HAP-1 (cell line): ENCODE results near the gene TTLL11.

Experiments used
- DNase-seq, 2 experiments: peaks; one replicate each; pipeline ENCODE4 v3.0.0-alpha.2; 2016 to 2020; ENCODE audit warnings: low spot score in 2 of 2
- H3K27me3 ChIP-seq: fragments of 250-450 bp; sonication (Bioruptor Pico); 2 replicates; pipeline ENCODE4 v1.5.1; 2020; ENCODE audit warnings: low read depth, mild to moderate bottlenecking, moderate library complexity
- H3K36me3 ChIP-seq: fragments of 250-450 bp; sonication (Bioruptor Pico); replicated peaks from 2 replicates; pipeline ENCODE4 v1.5.1; 2020; ENCODE audit warnings: mild to moderate bottlenecking
- H3K4me1 ChIP-seq: fragments of 250-450 bp; sonication (Bioruptor Pico); 2 replicates; pipeline ENCODE4 v1.5.1; 2020; ENCODE audit warnings: mild to moderate bottlenecking
- H3K4me3 ChIP-seq: fragments of 250-450 bp; sonication (Bioruptor Pico); 2 replicates; pipeline ENCODE4 v1.5.1; 2020; ENCODE audit warnings: mild to moderate bottlenecking, moderate library complexity
- H3K9me3 ChIP-seq: fragments of 250-450 bp; sonication (Bioruptor Pico); 2 replicates; pipeline ENCODE4 v1.5.1; 2020; ENCODE audit warnings: mild to moderate bottlenecking, moderate library complexity
- in situ Hi-C: fragments of 300-500 bp; cut with MboI; formaldehyde crosslinking; loops from 3 replicates; pipeline ENCODE4 v1.14.3; 2020; ENCODE audit warnings: low sequenced_read_pairs, inconsistent platforms, mixed read lengths

TTLL11 gene

DNA sequence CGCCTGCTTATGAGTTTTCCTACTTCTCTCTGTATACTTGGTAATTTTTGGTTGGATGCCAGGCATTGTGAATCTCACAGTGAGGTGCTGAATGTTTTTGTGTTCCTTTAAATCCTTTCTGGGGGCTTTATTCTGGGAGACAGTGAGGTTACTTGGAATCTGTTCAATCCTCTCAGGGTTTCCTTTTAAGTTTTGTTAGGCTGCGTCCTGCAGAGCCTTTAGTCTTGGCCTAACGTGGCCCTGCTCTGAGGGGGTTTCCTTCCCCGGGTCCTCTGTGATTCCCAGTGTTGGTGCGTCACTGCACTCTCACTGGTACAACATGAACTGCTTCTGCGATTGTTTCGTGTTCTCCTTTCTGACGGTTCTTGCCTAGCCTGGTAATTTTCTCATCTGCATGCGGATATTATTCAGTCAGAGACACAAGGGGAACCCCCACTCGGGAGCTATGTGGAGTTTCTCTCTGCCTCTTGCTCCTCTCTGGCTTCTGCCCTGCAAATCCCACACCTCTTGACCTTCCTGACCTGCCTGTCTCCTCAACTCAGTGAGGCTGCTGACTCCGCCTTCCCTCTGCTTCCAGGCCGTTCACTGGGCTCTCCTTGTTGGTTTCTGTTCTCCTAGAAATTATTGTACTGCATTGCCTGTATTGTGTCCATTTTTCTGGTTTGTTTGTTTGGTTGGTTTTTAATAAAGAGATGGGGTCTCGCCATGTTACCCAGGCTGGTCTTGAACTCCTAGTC is 313.6 kb downstream of the TTLL11 start:
- in situ Hi-C loops: no loop called here
- no peak for DNase-seq
- Histone ChIP-seq H3K36me3 (peaks cover 33% of the 10 kb centered on the region), H3K4me3 (no peak overlapping the region), H3K4me1 (no peaks in the 10 kb centered on the region; the same call in 1 of the 2 replicates), H3K27me3 (no peaks in the 10 kb centered on the region), H3K9me3 (no peaks in the 10 kb centered on the region)

DNA sequence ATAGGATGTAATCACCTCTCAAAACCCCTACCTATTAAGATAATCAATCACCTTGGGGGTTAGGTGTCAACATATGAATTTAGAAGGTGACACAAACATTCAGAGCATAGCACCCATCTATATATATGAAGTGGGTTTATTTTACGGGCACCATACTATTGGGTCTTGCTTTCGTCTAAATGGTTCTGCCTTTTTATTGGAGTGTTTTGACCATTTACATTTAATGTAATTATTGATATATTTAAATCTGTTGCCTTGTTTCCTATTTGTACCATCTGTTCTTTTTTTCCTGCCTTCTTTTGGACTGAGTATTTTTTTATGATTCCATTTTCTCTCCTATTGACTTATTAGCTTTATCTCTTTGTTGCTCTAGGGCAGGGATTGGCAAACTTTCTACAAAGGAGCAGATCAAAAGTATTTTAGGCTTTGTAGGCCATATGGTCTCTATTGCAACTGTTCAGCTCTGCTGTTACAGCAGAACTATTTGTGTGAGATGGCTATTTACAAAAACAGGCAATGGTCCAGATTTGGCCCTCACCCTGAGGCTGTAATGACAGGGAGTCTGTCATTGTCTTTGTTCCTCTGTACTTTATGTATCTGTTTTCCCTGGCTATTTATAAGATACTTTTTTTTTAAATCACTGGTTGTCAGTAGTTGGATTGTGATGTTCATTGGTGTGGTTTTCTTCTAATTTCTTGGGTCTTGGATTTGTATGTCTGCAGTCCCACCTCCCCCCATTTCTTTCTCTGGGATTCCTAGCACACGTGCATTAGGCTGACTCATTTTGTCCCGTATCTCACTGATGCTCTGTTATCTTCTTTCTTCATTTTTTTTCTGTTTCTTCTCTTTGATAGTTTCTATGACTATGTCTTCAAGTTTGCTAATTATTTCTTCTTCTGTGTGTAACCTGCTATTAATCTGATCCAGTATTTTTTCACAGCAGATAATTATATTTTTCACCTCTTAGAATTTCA is 314.6 kb downstream of the TTLL11 start:
- H3K27me3 ChIP-seq: no peaks in the 10 kb centered on the region
- no peaks in the 10 kb centered on the region for H3K9me3 ChIP-seq
- in situ Hi-C loops: no loop called here
- no peaks in the 10 kb centered on the region; the same call in 1 of the 2 replicates for H3K4me1 ChIP-seq
- no peak overlapping the region for H3K4me3 ChIP-seq
- no peak for DNase-seq
- peaks cover 33% of the 10 kb centered on the region for H3K36me3 ChIP-seq

DNA sequence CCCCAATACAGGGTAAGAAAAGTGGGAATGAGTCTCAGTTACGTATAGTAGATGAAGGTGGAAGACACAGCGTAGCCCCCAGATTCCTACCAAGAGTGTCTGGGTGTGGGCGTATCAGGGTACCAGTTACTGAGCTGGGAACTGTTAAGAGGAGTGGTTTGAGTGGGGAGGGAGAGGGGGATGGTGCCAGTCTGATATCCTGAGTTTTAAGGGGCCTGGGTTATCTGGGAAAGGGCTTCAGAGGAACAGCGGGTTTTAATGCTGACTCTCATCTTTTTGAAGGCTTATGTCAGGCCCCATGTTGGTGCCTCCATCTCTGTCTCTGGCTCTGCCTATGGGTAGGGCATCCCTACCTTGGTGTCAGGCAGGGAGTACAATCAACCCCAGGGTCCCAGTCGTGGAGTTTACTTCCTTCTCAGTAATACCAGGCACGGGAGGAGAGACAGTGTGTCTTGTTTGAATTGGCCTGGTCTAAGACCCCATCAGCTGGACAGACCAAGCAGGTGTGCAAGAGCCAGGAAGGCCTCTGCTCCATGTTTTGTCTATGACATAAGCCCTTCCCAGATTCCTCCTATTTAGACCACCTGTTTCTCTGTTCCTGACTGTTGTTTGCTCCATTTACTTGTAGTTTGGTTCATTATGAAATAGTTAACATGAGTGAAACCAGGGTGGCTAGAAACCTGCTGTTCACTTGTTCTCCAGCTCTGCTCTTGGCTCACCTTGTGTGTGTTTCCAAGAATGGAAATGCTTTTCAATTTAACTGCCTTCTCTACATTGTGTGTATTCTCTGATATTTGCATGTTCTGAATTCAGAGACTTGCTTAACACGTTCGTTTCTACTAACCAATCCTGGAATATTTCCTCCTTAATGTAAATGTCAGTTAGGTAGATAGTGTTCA is 316.1 kb downstream of the TTLL11 start:
- no peaks in the 10 kb centered on the region for H3K27me3 ChIP-seq
- no peaks in the 10 kb centered on the region for H3K9me3 ChIP-seq
- H3K4me3 ChIP-seq: no peak overlapping the region
- in situ Hi-C loops: no loop called here
- H3K36me3 ChIP-seq: peaks cover 32% of the 10 kb centered on the region
- no peak for DNase-seq
- no peaks in the 10 kb centered on the region; the same call in 1 of the 2 replicates for H3K4me1 ChIP-seq

DNA sequence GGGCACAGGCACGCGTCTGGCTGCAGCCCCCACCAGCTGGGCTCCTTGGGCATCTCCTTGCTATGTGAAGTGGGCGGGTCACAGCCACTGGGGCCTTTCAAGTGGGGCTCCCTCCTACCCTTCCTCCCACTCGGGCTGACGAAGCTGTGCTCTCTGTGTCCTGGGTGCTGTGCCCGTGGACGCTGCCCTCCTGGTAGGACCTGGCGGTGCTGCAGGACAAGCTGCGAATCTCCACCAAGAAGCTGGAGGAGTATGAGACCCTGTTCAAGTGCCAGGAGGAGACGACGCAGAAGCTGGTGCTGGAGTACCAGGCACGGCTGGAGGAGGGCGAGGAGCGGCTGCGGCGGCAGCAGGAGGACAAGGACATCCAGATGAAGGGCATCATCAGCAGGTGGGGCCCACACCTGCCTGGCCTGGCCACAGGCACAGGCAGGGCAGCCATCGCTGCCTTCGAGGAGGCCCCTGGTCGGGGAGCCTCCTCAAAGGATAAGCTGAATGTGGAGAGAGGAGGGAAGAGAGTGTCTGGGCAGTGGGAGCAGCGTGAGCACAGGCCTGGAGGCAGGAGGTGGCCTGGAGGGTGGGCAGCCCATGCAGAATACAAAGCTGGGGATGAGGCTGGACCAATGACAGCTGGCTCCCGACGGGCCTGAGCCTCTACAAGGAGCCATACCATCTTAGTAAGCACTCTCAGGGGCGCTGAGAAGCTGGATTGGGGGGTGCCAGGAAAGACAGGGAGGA is 316.9 kb downstream of the TTLL11 start:
- no peak for DNase-seq
- H3K27me3 ChIP-seq: no peaks in the 10 kb centered on the region
- no peaks in the 10 kb centered on the region for H3K9me3 ChIP-seq
- H3K4me3 ChIP-seq: no peak overlapping the region
- in situ Hi-C loops: no loop called here
- peaks cover 23% of the 10 kb centered on the region for H3K36me3 ChIP-seq
- no peaks in the 10 kb centered on the region; the same call in 1 of the 2 replicates for H3K4me1 ChIP-seq

DNA sequence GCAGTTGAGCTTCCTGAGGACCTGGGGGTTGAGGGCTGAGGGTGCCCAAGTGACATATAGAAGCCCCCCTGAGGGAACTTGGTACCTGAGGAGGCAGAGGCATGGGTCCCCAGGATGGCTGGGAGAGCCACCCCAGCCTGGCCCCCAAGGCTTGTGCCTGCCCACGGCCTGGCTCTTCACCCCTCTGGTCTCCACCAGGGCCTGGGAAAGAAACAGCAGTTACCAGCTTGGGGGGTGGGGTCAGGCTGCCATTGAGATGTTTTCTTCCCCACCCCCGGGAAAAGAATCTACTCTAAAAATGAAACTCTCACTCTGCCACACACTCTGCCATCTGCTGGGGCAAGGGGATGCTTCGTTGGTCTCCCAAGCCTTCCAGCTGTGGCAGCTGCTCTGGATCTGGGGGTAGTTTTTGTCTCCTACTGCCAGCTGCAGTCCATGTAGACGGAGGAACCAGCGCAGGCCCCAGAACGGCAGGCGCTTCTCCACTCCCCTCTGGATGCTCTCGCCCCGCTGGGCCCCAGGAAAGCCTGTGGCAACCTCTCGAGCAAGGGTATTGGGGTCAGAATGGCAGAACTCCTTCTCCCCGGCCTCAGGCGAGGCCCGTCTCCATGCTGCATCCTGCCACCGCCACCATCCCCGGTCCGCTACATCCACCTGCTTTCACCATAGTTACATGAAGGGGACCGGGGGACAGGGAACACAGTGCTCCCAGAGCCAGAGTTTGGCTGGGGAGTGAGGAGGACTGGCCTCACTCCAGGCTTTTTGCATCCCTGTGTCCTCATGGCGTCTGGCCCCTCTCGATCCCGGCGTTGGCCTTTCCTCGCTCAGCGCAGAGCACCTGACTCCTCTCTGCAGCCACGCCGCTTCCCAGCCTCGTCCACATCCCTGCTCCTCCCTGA is 318.1 kb downstream of the TTLL11 start:
- in situ Hi-C loops: no loop called here
- DNase-seq: no peak
- peaks cover 22% of the 10 kb centered on the region for H3K36me3 ChIP-seq
- H3K4me3 ChIP-seq: no peak overlapping the region
- H3K9me3 ChIP-seq: no peaks in the 10 kb centered on the region
- no peaks in the 10 kb centered on the region; the same call in 1 of the 2 replicates for H3K4me1 ChIP-seq
- H3K27me3 ChIP-seq: no peaks in the 10 kb centered on the region

DNA sequence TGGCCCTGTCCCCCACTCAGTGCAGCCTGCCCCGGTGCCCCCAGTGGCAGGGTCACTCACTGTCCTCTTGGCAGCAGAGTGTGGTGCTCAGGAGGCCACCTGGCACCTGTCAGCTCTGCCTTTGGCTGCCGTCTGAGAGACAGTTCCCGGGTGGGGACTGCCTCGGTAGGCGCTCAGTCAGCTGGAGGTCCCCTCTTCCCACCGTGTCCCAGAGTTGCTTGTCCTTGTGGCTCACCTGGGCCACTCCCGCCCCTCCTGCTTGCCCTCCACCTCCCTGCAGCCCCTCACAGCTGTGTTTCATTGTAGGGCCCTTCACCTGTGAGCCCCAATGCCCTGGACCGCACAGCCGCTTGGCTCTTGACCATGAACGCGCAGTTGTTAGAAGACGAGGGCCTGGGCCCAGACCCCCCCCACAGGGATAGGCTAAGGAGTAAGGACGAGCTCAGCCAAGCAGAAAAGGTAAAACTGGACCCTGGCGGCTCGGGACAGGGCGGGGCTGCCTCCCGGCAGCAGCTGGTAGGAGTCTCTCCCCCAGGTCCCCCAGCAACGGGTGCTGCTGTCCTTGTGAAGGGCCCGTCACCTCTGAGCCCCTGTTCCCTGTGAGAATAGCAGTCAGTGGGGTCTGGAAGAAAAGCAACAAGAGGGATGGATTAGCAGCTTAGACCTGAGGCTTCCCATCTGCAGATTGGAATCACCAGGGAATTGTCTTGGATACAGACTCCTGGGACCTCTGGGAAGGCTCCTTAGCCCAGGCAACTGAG is 319.0 kb downstream of the TTLL11 start:
- Histone ChIP-seq H3K36me3 (peaks cover 27% of the 10 kb centered on the region), H3K27me3 (no peaks in the 10 kb centered on the region), H3K4me3 (no peak overlapping the region), H3K4me1 (no peaks in the 10 kb centered on the region; the same call in 1 of the 2 replicates), H3K9me3 (no peaks in the 10 kb centered on the region)
- in situ Hi-C loops: no loop called here
- no peak for DNase-seq

DNA sequence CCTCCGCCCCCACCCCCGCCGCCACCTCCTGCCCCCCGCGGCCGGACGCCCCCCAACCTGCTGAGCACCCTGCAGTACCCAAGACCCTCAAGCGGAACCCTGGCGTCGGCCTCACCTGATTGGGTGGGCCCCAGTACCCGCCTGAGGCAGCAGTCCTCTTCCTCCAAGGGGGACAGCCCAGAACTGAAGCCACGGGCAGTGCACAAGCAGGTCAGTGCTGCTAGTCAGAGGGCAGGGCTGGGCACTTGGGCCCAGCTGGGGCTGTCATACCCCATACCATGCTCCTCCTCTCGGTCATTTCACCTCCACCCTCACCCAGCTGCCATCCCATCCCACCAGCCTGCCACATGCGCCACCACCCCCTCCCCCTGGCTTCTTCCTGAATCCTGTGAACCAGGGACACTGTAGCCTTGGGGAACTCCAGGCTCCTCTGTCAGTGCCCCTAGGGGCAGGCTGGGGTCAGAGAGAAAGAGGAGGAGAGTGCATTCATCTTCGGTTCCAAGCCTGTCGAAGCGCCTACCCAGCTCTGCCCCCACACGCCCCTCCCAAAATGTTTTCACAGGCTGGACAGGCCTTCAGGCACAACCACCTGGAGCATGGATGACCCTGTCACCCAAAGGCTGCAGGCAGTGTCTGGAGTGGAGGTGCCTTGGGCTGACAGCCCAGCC is 319.7 kb downstream of the TTLL11 start:
- Histone ChIP-seq H3K4me3 (no peak overlapping the region), H3K4me1 (no peaks in the 10 kb centered on the region; the same call in 1 of the 2 replicates), H3K9me3 (no peaks in the 10 kb centered on the region), H3K27me3 (no peaks in the 10 kb centered on the region), H3K36me3 (peaks cover 31% of the 10 kb centered on the region)
- DNase-seq: no peak
- in situ Hi-C loops: no loop called here

DNA sequence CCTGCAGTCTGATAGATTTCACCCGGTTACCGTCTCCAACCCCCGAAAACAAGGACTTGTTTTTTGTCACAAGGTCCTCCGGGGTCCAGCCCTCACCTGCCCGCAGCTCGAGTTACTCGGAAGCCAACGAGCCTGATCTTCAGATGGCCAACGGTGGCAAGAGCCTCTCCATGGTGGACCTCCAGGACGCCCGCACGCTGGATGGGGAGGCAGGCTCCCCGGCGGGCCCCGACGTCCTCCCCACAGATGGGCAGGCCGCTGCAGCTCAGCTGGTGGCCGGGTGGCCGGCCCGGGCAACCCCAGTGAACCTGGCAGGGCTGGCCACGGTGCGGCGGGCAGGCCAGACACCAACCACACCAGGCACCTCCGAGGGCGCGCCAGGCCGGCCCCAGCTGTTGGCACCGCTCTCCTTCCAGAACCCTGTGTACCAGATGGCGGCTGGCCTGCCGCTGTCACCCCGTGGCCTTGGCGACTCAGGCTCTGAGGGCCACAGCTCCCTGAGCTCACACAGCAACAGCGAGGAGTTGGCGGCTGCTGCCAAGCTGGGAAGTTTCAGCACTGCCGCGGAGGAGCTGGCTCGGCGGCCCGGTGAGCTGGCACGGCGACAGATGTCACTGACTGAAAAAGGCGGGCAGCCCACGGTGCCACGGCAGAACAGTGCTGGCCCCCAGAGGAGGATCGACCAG is 320.4 kb downstream of the TTLL11 start:
- in situ Hi-C loops: no loop called here
- no peaks in the 10 kb centered on the region for H3K27me3 ChIP-seq

More for the DNA sequence above, 320.4 kb downstream of the TTLL11 start:
- no peak for DNase-seq
- Histone ChIP-seq H3K4me1 (no peaks in the 10 kb centered on the region), H3K4me3 (no peak overlapping the region), H3K36me3 (peaks cover 24% of the 10 kb centered on the region), H3K9me3 (no peaks in the 10 kb centered on the region)
